Transverse colon (tissue), 4 donors: ENCODE results near the gene ZFP92.

Source experiments
- EP300 ChIP-seq: sonication (generic); formaldehyde crosslinking; IDR thresholded peaks from one replicate; pipeline ENCODE4 v1.6.1; 2017; ENCODE audit warnings: antibody characterized with exemption, low read depth
- POLR2A ChIP-seq: fragments of 450-650 bp; IDR thresholded peaks from one replicate; pipeline ENCODE4 v1.6.1; 2016; ENCODE audit warnings: antibody characterized with exemption, mild to moderate bottlenecking, moderate library complexity
- POLR2AphosphoS5 ChIP-seq, 3 donors: sonication (generic); formaldehyde crosslinking; IDR thresholded peaks; one replicate each; pipeline ENCODE4 v1.6.1; 2016; ENCODE audit warnings: antibody characterized with exemption in 3 of 3
- TF ChIP-seq, protein P1 (sequence below), 5 experiments: fragments of 200-600 bp in 3 of 5; fragments of 450-650 bp in 2 of 5; sonication (generic) in 3 of 5; IDR thresholded peaks; 1 replicate in 2 of 5; 2 replicates in 3 of 5; pipeline ENCODE4 v1.5.1; 2016 to 2017; ENCODE audit warnings: antibody characterized with exemption in 5 of 5, inconsistent platforms in 3 of 5, mild to moderate bottlenecking in 2 of 5, moderate library complexity in 1 of 5

DNA sequence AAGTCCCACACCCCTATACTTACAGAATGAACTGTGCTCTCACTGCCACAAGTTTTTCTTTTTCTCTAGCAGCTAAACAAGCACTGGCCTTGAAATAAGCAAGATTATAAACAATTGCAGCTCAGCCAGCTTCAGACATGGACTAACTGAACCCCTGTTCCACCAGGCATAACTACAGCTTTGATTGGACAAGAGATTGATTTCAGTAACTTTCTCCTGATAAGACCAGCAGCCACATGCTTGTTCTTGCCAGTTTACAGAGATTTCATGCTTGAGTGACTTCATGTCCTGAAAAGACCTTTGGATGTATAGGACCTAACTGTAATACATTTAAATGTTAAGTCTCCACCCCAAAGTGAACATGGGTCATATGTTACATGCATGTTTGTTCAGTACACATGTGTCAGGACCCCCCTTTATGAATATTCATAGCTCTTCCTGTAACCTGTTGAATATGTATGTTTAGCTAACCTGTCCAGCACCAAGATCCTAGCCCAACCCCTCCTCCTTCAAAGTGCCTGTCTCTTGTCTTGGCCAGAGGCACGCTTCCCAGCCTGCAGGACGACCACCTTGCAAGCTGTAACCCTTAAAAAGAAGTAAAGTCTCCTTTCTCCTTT lies 49.4 kb upstream of the ZFP92 start:
- TF ChIP-seq, protein P1, sequence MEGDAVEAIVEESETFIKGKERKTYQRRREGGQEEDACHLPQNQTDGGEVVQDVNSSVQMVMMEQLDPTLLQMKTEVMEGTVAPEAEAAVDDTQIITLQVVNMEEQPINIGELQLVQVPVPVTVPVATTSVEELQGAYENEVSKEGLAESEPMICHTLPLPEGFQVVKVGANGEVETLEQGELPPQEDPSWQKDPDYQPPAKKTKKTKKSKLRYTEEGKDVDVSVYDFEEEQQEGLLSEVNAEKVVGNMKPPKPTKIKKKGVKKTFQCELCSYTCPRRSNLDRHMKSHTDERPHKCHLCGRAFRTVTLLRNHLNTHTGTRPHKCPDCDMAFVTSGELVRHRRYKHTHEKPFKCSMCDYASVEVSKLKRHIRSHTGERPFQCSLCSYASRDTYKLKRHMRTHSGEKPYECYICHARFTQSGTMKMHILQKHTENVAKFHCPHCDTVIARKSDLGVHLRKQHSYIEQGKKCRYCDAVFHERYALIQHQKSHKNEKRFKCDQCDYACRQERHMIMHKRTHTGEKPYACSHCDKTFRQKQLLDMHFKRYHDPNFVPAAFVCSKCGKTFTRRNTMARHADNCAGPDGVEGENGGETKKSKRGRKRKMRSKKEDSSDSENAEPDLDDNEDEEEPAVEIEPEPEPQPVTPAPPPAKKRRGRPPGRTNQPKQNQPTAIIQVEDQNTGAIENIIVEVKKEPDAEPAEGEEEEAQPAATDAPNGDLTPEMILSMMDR (IDR thresholded peaks at IDR 0.05), result no peak
- TF ChIP-seq POLR2A (no peak), EP300 (no peak), POLR2AphosphoS5 (IDR thresholded peaks at IDR 0.05) (no peak)
